Measurements from ENCODE around the gene MED31. TPM values are rescaled to one million over a fixed set of nuclear protein-coding genes. Genes with fewer than 3 reads are reported as not detected.

Gene MED31
- total and polyA plus RNA-seq, 2 of the 13 experiments (the other 11 are each of a cell fraction or from before 2014, with no cell fraction given): 19.0 to 20.9 TPM

DNA sequence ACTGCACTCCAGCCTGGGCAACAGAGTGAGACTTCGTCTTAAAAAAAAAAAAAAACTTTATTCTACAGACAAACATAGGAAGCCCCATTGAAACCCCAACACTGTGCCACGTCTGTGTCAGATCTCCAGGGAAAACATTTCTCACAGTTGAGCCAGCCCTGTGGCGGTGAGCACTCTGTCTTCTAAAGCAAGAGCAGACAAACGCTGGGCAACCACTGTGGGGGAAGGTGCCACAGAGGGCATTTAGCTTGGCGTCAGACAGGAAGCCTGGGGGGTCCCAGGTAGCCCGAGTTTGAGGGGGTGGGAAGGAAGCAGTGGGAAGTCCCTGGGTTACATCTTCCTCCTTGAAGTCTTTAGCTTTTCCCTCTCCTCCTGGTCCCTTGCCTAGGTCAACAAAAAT, 16.1 kb upstream of the MED31 start:
- Histone ChIP-seq H2AFZ (ENCODE audit: low read length) (no peak overlapping the region), H3K4me1 (ENCODE audit: insufficient read depth, low read length) (peaks cover 51% of the 10 kb centered on the region), H3K27ac (ENCODE audit: extremely low read length, insufficient read depth, low read length) (no peak overlapping the region), H3K9ac (ENCODE audit: insufficient read depth, low read depth, low read length) (no peak overlapping the region), H3K9me3 (ENCODE audit: low read length) (no peaks in the 10 kb centered on the region), H3K4me3 (replicated peaks in 1 of 3; ENCODE audit: insufficient read depth in 1 of 3, low read depth in 2 of 3, low read length in 3 of 3) (no peak overlapping the region), H4K20me1 (ENCODE audit: insufficient read depth, low read length) (no peaks in the 10 kb centered on the region), H3K79me2 (ENCODE audit: insufficient read depth, low read length) (no peaks in the 10 kb centered on the region), H3K27me3 (ENCODE audit: control insufficient read depth in 1 of 2, insufficient read depth in 2 of 2, low read length in 2 of 2) (no peaks in the 10 kb centered on the region), H3K4me2 (ENCODE audit: low read depth, low read length) (no peak overlapping the region), H3K36me3 (replicated peaks in 1 of 2; ENCODE audit: control insufficient read depth in 1 of 2, insufficient read depth in 2 of 2, low read length in 2 of 2) (no peaks in the 10 kb centered on the region)
- in situ Hi-C loops (cut with HindIII; ENCODE audit: extremely low pct_ligation_motif_present, low pct_unique_long_range_greater_than_20kb): loop anchor here (5.0 to 10.0 kb wide), 3 partner anchors 45 to 347 kb away; partner anchors contain the start of genes RNASEK, SLC13A5 and TEKT1
- POLR2A ChIA-PET: interaction anchor here (1.6 to 4.3 kb wide), 4 partner anchors 9 to 45 kb away, joined by 4 to 33 read pairs (median 22); partner anchors contain the start of gene SLC13A5
- no peak for DNase-seq (ENCODE audit: low spot score)
- BruUV-seq (replicated peaks): no TSS peak
- TF ChIP-seq ZNF746 (CRISPR knock-in tag; IDR thresholded peaks at IDR 0.05): no peak
- TF ChIP-seq, protein P1, sequence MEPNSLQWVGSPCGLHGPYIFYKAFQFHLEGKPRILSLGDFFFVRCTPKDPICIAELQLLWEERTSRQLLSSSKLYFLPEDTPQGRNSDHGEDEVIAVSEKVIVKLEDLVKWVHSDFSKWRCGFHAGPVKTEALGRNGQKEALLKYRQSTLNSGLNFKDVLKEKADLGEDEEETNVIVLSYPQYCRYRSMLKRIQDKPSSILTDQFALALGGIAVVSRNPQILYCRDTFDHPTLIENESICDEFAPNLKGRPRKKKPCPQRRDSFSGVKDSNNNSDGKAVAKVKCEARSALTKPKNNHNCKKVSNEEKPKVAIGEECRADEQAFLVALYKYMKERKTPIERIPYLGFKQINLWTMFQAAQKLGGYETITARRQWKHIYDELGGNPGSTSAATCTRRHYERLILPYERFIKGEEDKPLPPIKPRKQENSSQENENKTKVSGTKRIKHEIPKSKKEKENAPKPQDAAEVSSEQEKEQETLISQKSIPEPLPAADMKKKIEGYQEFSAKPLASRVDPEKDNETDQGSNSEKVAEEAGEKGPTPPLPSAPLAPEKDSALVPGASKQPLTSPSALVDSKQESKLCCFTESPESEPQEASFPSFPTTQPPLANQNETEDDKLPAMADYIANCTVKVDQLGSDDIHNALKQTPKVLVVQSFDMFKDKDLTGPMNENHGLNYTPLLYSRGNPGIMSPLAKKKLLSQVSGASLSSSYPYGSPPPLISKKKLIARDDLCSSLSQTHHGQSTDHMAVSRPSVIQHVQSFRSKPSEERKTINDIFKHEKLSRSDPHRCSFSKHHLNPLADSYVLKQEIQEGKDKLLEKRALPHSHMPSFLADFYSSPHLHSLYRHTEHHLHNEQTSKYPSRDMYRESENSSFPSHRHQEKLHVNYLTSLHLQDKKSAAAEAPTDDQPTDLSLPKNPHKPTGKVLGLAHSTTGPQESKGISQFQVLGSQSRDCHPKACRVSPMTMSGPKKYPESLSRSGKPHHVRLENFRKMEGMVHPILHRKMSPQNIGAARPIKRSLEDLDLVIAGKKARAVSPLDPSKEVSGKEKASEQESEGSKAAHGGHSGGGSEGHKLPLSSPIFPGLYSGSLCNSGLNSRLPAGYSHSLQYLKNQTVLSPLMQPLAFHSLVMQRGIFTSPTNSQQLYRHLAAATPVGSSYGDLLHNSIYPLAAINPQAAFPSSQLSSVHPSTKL (CRISPR knock-in tag; IDR thresholded peaks at IDR 0.05): no peak
- TF ChIP-seq SAP130 (CRISPR knock-in tag; IDR thresholded peaks at IDR 0.05; ENCODE audit: low read depth): no peak
- no peak for TF ChIP-seq ZMAT3 (CRISPR knock-in tag; conservative IDR thresholded peaks at IDR 0.05)
- no peak for TF ChIP-seq NFKB2 (CRISPR knock-in tag; IDR thresholded peaks at IDR 0.05; ENCODE audit: borderline replicate concordance)
- no peak for TF ChIP-seq ZNF367 (CRISPR knock-in tag; IDR thresholded peaks at IDR 0.05; ENCODE audit: borderline replicate concordance)
- TF ChIP-seq, protein P2, sequence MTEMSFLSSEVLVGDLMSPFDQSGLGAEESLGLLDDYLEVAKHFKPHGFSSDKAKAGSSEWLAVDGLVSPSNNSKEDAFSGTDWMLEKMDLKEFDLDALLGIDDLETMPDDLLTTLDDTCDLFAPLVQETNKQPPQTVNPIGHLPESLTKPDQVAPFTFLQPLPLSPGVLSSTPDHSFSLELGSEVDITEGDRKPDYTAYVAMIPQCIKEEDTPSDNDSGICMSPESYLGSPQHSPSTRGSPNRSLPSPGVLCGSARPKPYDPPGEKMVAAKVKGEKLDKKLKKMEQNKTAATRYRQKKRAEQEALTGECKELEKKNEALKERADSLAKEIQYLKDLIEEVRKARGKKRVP (CRISPR knock-in tag; IDR thresholded peaks at IDR 0.05): no peak
- TF ChIP-seq ZNF264 (CRISPR knock-in tag; IDR thresholded peaks at IDR 0.05): no peak
- TF ChIP-seq SP2 (CRISPR knock-in tag; IDR thresholded peaks at IDR 0.05): no peak
- no peak for TF ChIP-seq PAF1 (CRISPR knock-in tag; IDR thresholded peaks at IDR 0.05)
- no peak for TF ChIP-seq SP140L (CRISPR knock-in tag; IDR thresholded peaks at IDR 0.05; ENCODE audit: borderline replicate concordance)
- no peak for TF ChIP-seq PRMT3 (CRISPR knock-in tag; IDR thresholded peaks at IDR 0.05; ENCODE audit: borderline replicate concordance, low read depth)
- CTCF ChIA-PET (ENCODE audit: low intra/inter-chr PET ratio, low total read pairs): interaction anchor here (0.5 kb wide), 1 partner anchor 243 kb away, joined by 3 read pairs; no protein-coding TSS in a partner anchor
- intact Hi-C loops (cut with micrococcal nuclease; ENCODE audit: unreplicated experiment): loop anchor here (2.0 kb wide), 2 partner anchors 15 to 175 kb away; no protein-coding TSS in a partner anchor
- 96% methylated on average over 5 of the region's 6 CpGs for whole genome bisulfite sequencing (ENCODE audit: low lambda C conversion rate)
- FAIRE-seq: no peak
- ATAC-seq: no peak

Data from HepG2 (cell line).